OCI-LY3 (cell line): Measurements from ENCODE around the gene ARSI.

Source experiments
- EZH2phosphoT487 ChIP-seq: fragments of 200-600 bp; shearing (Covaris generic); IDR thresholded peaks from 2 replicates; pipeline ENCODE4 v1.6.1; 2018; ENCODE audit warnings: antibody characterized with exemption, mixed run types, low read depth
- TF ChIP-seq, protein P1 (sequence below): fragments of 200-600, 300-600 bp; sonication (generic); IDR thresholded peaks from 2 replicates; pipeline ENCODE4 v1.5.1; 2014; ENCODE audit warnings: antibody characterized with exemption, low read length, low read depth

DNA sequence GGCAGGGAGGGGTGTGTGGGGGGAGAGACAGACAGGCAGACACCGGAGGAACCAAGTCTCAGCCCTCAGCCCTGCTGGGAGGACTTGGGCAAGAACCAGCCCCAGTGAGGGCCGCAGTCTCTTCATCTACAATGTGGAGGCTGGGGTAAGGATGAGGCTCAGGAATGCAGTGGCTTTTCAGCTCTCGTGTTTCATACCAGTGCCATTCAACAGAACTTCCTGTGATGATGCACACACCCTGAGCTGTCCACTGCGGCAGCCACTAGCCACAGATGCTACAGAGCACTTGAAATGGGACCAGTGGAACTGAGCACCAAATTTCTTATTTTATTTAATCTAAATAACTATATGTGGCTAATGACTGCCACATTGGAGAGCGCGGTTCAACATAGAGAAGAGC is 23.8 kb downstream of the ARSI start:
- TF ChIP-seq, protein P1, sequence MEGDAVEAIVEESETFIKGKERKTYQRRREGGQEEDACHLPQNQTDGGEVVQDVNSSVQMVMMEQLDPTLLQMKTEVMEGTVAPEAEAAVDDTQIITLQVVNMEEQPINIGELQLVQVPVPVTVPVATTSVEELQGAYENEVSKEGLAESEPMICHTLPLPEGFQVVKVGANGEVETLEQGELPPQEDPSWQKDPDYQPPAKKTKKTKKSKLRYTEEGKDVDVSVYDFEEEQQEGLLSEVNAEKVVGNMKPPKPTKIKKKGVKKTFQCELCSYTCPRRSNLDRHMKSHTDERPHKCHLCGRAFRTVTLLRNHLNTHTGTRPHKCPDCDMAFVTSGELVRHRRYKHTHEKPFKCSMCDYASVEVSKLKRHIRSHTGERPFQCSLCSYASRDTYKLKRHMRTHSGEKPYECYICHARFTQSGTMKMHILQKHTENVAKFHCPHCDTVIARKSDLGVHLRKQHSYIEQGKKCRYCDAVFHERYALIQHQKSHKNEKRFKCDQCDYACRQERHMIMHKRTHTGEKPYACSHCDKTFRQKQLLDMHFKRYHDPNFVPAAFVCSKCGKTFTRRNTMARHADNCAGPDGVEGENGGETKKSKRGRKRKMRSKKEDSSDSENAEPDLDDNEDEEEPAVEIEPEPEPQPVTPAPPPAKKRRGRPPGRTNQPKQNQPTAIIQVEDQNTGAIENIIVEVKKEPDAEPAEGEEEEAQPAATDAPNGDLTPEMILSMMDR = no peak
- TF ChIP-seq EZH2phosphoT487 = no peak
